ENCODE data around the gene BPIFB3.

Gene BPIFB3

GRCh38 chr20:33065785-33066184, 12.1 kb downstream of the BPIFB3 start:
- DNase-seq = no peak

GRCh38 chr20:33067806-33068205, 14.1 kb downstream of the BPIFB3 start:
- DNase-seq = no peak

GRCh38 chr20:33068251-33068939, 14.7 kb downstream of the BPIFB3 start:
- no peak for DNase-seq

- DNase-seq = no peak
Measured at GRCh38 chr20:33069673-33070072, 16.0 kb downstream of the BPIFB3 start.

GRCh38 chr20:33070111-33071053, 16.7 kb downstream of the BPIFB3 start:
- no peak for DNase-seq

GRCh38 chr20:33071198-33071597, 17.5 kb downstream of the BPIFB3 start:
- no peak for DNase-seq

- DNase-seq = no peak
Measured at GRCh38 chr20:33072362-33072761, 18.7 kb downstream of the BPIFB3 start.

GRCh38 chr20:33072813-33073212, 19.1 kb downstream of the BPIFB3 start:
- no peak for DNase-seq

- DNase-seq = no peak
Measured at GRCh38 chr20:33074675-33075074, 21.0 kb downstream of the BPIFB3 start.

GRCh38 chr20:33075281-33075680, 21.6 kb downstream of the BPIFB3 start:
- no peak for DNase-seq

GRCh38 chr20:33076662-33077372, 23.1 kb downstream of the BPIFB3 start:
- no peak for DNase-seq

GRCh38 chr20:33079259-33079658, 25.6 kb downstream of the BPIFB3 start, which contains the start of gene BPIFB4:
Gene BPIFB4, plus strand, starts transcription at chr20:33079643. Its CDS starts 1,884 bp downstream, at chr20:33081527.
- no peak for DNase-seq

- DNase-seq = no peak
Measured at GRCh38 chr20:33081411-33082154, 27.9 kb downstream of the BPIFB3 start.

GRCh38 chr20:33082546-33082945, 28.8 kb downstream of the BPIFB3 start:
- DNase-seq = no peak

GRCh38 chr20:33083544-33084340, 30.0 kb downstream of the BPIFB3 start:
- no peak for DNase-seq

GRCh38 chr20:33084722-33085121, 31.0 kb downstream of the BPIFB3 start:
- no peak for DNase-seq

GRCh38 chr20:33086052-33086722, 32.5 kb downstream of the BPIFB3 start:
- no peak for DNase-seq

- no peak for DNase-seq
Measured at GRCh38 chr20:33091147-33091546, 37.4 kb downstream of the BPIFB3 start.

- DNase-seq = no peak
Measured at GRCh38 chr20:33091693-33092092, 38.0 kb downstream of the BPIFB3 start.

GRCh38 chr20:33092361-33092760, 38.7 kb downstream of the BPIFB3 start:
- DNase-seq = no peak

GRCh38 chr20:33093074-33093473, 39.4 kb downstream of the BPIFB3 start:
- no peak for DNase-seq
